A673 (cell line): ENCODE data around the gene LRRC32.

ENCODE experiments used
- CTCF ChIP-seq: fragments of 300-800, 200-600 bp; sonication (generic); conservative IDR thresholded peaks from 2 replicates; pipeline ENCODE4 v1.5.1; 2017; ENCODE audit warnings: low read depth, mild to moderate bottlenecking, antibody characterized with exemption, low read length, moderate library complexity, mixed read lengths
- EZH2 ChIP-seq: fragments of 200-600 bp; sonication (generic); IDR thresholded peaks from 2 replicates; pipeline ENCODE4 v1.6.1; 2017; ENCODE audit warnings: borderline replicate concordance, low read depth, mild to moderate bottlenecking, mixed read lengths, antibody characterized with exemption, low read length; ENCODE audit not compliant: poor library complexity, severe bottlenecking

DNA sequence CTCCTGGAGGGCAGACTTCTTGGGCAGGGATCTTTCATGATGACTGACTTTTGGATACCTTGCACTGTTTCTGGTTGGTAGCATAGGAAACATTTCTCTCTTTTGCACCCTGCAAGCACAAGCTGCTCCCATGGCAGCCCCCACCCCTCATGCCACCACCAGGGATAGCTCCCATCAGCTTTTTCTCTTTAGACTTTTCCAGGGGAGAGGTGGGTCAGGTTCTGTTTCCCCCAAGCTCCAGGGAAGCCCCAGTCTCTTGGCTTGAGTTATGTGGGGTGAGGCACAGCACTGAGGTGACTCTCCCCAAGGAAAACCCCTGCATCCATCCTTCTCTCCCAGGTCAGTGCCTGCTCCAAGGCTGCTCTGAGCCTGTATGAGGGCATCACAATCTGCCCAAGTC lies 22.5 kb downstream of the LRRC32 start:
- TF ChIP-seq EZH2 (no peak), CTCF (no peak)
